Stimulated activated effector memory CD8-positive, alpha-beta T cell treated with anti-CD3 and anti-CD28 coated beads, Interleukin-12 subunit alpha, Interleukin-12 subunit beta, amount 100 ng/mL, for 72 hours (primary cell): ENCODE data around the gene MRPS15.
A peak's percentile ranks its signal among the peaks of the same experiment; 100 is the strongest.

Experiments used
- ATAC-seq: fragments of 150-1000 bp; cut with Tn5 transposase; 2 replicates; pipeline ENCODE4 v1.10.0; 2021
- DNase-seq, 2 donors: peaks; one replicate each; pipeline ENCODE4 v3.0.0; 2021 to 2022; ENCODE audit warnings: low spot score in 2 of 2
- H3K27ac Mint-ChIP-seq: one replicate; pipeline ENCODE4 v1.8.0; 2022; ENCODE audit warnings: mild to moderate bottlenecking, mixed read lengths
- H3K36me3 Mint-ChIP-seq: one replicate; pipeline ENCODE4 v1.8.0; 2022; ENCODE audit warnings: mild to moderate bottlenecking, mixed read lengths
- H3K4me1 Mint-ChIP-seq: one replicate; pipeline ENCODE4 v1.8.0; 2022; ENCODE audit warnings: mixed read lengths
- H3K4me3 Mint-ChIP-seq: one replicate; pipeline ENCODE4 v1.8.0; 2022; ENCODE audit warnings: mild to moderate bottlenecking, mixed read lengths
- H3K9me3 Mint-ChIP-seq: one replicate; pipeline ENCODE4 v1.8.0; 2022; ENCODE audit warnings: mixed read lengths

MRPS15 gene

GRCh38 chr1:36425791-36426190 lies 38.4 kb downstream of the MRPS15 start:
- DNase-seq, result no peak
- H3K4me3 Mint-ChIP-seq, result no peak overlapping the region
- H3K4me1 Mint-ChIP-seq, result peaks cover 19% of the 10 kb centered on the region
- peak; percentile 82 for ATAC-seq
- H3K9me3 Mint-ChIP-seq, result no peaks in the 10 kb centered on the region
- H3K27ac Mint-ChIP-seq, result no peak overlapping the region
- H3K36me3 Mint-ChIP-seq, result no peaks in the 10 kb centered on the region

- H3K27ac Mint-ChIP-seq, result peak overlapping the region; percentile 91
- H3K36me3 Mint-ChIP-seq, result no peaks in the 10 kb centered on the region
- DNase-seq (no peak), ATAC-seq (no peak)
- H3K4me3 Mint-ChIP-seq, result no peak overlapping the region
- H3K4me1 Mint-ChIP-seq, result peaks cover 25% of the 10 kb centered on the region
- no peaks in the 10 kb centered on the region for H3K9me3 Mint-ChIP-seq
Measured at GRCh38 chr1:36421649-36422048, 42.5 kb downstream of the MRPS15 start.

GRCh38 chr1:36420836-36421317 lies 43.3 kb downstream of the MRPS15 start:
- Mint-ChIP-seq H3K4me3 (no peak overlapping the region), H3K27ac (peak overlapping the region; percentile 91), H3K36me3 (no peaks in the 10 kb centered on the region), H3K4me1 (peaks cover 18% of the 10 kb centered on the region), H3K9me3 (no peaks in the 10 kb centered on the region)
- DNase-seq (peak; percentile 95 to 98), ATAC-seq (peak; percentile 95)

- no peaks in the 10 kb centered on the region for H3K9me3 Mint-ChIP-seq
- ATAC-seq (no peak), DNase-seq (no peak)
- H3K4me1 Mint-ChIP-seq, result peaks cover 14% of the 10 kb centered on the region
- H3K4me3 Mint-ChIP-seq, result no peak overlapping the region
- H3K27ac Mint-ChIP-seq, result peak overlapping the region; percentile 91
- no peaks in the 10 kb centered on the region for H3K36me3 Mint-ChIP-seq
Measured at GRCh38 chr1:36420409-36420808, 43.8 kb downstream of the MRPS15 start.

- no peak for ATAC-seq
- peaks cover 14% of the 10 kb centered on the region for H3K4me1 Mint-ChIP-seq
- H3K27ac Mint-ChIP-seq, result no peak overlapping the region
- no peak for DNase-seq
- H3K36me3 Mint-ChIP-seq, result no peaks in the 10 kb centered on the region
- no peak overlapping the region for H3K4me3 Mint-ChIP-seq
- no peaks in the 10 kb centered on the region for H3K9me3 Mint-ChIP-seq
Measured at GRCh38 chr1:36419569-36419968, 44.6 kb downstream of the MRPS15 start.

- ATAC-seq, result no peak
- Mint-ChIP-seq H3K27ac (no peak overlapping the region), H3K36me3 (no peaks in the 10 kb centered on the region)
Measured at GRCh38 chr1:36419140-36419539, 45.0 kb downstream of the MRPS15 start.

GRCh38 chr1:36417931-36418330 lies 46.3 kb downstream of the MRPS15 start:
- DNase-seq, result no peak
- H3K36me3 Mint-ChIP-seq, result no peaks in the 10 kb centered on the region
- H3K4me1 Mint-ChIP-seq, result peaks cover 14% of the 10 kb centered on the region
- no peak overlapping the region for H3K4me3 Mint-ChIP-seq
- H3K9me3 Mint-ChIP-seq, result no peaks in the 10 kb centered on the region
- no peak for ATAC-seq
- H3K27ac Mint-ChIP-seq, result peak overlapping the region; percentile 7

More at GRCh38 chr1:36419140-36419539, 45.0 kb downstream of the MRPS15 start:
- Mint-ChIP-seq H3K4me3 (no peak overlapping the region), H3K4me1 (peaks cover 14% of the 10 kb centered on the region), H3K9me3 (no peaks in the 10 kb centered on the region)
- no peak for DNase-seq

GRCh38 chr1:36415661-36416326 lies 48.4 kb downstream of the MRPS15 start:
- no peaks in the 10 kb centered on the region for H3K36me3 Mint-ChIP-seq
- H3K9me3 Mint-ChIP-seq, result no peaks in the 10 kb centered on the region
- H3K27ac Mint-ChIP-seq, result no peak overlapping the region
- no peak overlapping the region for H3K4me3 Mint-ChIP-seq
- H3K4me1 Mint-ChIP-seq, result peaks cover 20% of the 10 kb centered on the region
- DNase-seq (no peak), ATAC-seq (no peak)

- no peak for DNase-seq
- H3K27ac Mint-ChIP-seq, result no peak overlapping the region
- no peaks in the 10 kb centered on the region for H3K9me3 Mint-ChIP-seq
- H3K4me1 Mint-ChIP-seq, result peaks cover 14% of the 10 kb centered on the region
- ATAC-seq, result no peak
- no peak overlapping the region for H3K4me3 Mint-ChIP-seq
- peaks cover 5% of the 10 kb centered on the region for H3K36me3 Mint-ChIP-seq
Measured at GRCh38 chr1:36414384-36414783, 49.8 kb downstream of the MRPS15 start.

GRCh38 chr1:36411674-36412648 lies 52.2 kb downstream of the MRPS15 start:
- peaks cover 14% of the 10 kb centered on the region for H3K4me1 Mint-ChIP-seq
- H3K9me3 Mint-ChIP-seq, result no peaks in the 10 kb centered on the region
- ATAC-seq (peak; percentile 98), DNase-seq (peak in 1 of 2 donors; percentile 74)
- peak overlapping the region; percentile 47 for H3K4me3 Mint-ChIP-seq
- peaks cover 12% of the 10 kb centered on the region for H3K36me3 Mint-ChIP-seq
- H3K27ac Mint-ChIP-seq, result peak overlapping the region; percentile 21

- Mint-ChIP-seq H3K36me3 (peaks cover 20% of the 10 kb centered on the region), H3K9me3 (no peaks in the 10 kb centered on the region), H3K27ac (no peak overlapping the region), H3K4me3 (no peak overlapping the region), H3K4me1 (peaks cover 14% of the 10 kb centered on the region)
- no peak for ATAC-seq
- no peak for DNase-seq
Measured at GRCh38 chr1:36408479-36408878, 55.7 kb downstream of the MRPS15 start.

GRCh38 chr1:36406440-36406839 lies 57.7 kb downstream of the MRPS15 start:
- no peak overlapping the region for H3K4me3 Mint-ChIP-seq
- DNase-seq (no peak), ATAC-seq (no peak)
- peaks cover 20% of the 10 kb centered on the region for H3K36me3 Mint-ChIP-seq
- H3K27ac Mint-ChIP-seq, result peak overlapping the region; percentile 3
- H3K9me3 Mint-ChIP-seq, result no peaks in the 10 kb centered on the region
- peaks cover 7% of the 10 kb centered on the region for H3K4me1 Mint-ChIP-seq
